ENCODE data around the gene SYNJ2.
"Not testable (repeated sequence)": the region's sequence is repeated elsewhere in the genome, so short reads cannot be mapped to it uniquely, and the experiment has no call there.

Gene SYNJ2

GRCh38 chr6:157954150-157955117 is 27.2 kb upstream of the SYNJ2 start:
- peak overlapping the region in 2 of 7 experiments; percentile 2 to 22 for H3K4me3 ChIP-seq
- H3K27ac ChIP-seq = peak overlapping the region in 1 of 21 experiments; percentile 34

- no peak overlapping the region for H3K4me3 ChIP-seq
- H3K27ac ChIP-seq = no peak overlapping the region
Measured at GRCh38 chr6:157955675-157956074, 26.0 kb upstream of the SYNJ2 start.

GRCh38 chr6:157956171-157956730 is 25.4 kb upstream of the SYNJ2 start:
- no peak overlapping the region for H3K27ac ChIP-seq
- H3K4me3 ChIP-seq = no peak overlapping the region

DNA sequence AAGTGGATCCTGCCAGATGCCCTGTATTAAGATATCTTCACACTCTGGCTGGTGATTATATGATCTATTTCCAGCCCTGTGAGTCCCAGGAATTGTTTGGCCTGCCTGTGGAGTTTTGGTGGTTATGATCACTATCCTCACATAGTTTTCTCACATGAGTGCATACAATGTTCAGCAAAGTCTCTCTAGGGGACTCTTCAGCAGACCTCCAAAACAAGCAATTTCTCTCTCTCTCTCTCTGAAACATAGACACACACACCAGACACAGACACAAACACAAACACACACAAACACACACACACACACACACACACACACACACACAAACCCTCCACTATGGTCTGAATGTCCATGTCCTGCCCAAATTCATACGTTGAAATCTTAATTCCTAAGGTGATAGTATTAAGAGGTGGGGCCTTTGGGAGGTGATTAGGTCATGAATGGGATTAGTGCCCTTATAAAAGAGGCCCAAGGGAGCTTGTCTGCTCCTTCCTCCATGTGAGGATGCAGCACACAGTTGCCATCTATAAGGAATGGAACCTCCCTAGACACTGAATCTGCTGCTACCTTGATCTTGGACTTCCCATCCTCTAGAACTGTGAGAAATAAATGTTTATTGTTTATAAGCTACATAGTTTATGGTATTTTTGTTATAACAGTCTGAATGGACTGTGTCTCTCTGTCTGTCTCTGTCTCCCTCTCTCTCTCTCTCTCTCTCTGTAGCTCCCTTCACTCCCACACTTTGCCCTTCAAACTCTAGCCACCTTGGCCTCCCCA is 22.0 kb upstream of the SYNJ2 start:
- no peak overlapping the region for H3K27ac ChIP-seq
- no peak overlapping the region for H3K4me3 ChIP-seq

- Histone ChIP-seq H3K27ac (peak overlapping the region in 1 of 21 experiments; percentile 8), H3K4me3 (no peak overlapping the region)
Measured at GRCh38 chr6:157961153-157961831, 20.4 kb upstream of the SYNJ2 start.

DNA sequence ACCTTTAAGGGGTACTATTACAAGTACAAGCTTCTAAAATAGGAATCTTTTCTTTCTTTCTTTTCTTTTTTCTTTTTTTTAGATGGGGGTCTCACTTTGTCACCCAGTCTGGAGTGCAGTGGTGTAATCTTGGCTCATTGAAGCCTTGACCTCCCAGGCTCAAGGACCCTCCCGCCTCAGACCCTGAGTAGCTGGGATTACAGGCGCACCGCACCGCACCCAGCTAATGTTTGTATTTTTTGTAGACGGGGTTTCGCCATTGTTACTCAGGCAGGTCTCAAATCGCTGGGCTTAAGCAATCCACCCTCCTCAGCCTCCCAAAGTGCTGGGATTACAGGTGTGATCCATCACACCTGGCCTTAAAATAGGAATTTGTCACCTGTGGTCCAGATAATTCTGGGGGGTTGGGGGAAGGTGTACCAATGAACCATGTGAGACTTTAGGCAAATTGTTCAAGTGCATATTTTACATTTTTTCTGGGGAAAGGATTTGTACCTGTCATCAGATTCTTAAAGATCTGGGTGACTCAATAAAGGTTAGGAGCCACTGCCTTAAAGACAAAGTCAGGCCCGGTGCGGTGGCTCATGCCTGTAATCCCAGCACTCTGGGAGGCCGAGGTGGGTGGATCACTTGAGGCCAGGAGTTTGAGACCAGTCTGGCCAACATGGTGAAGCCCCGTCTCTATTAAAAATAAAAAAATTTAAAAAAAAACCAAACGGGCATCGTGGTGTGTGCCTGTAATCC is 19.7 kb upstream of the SYNJ2 start:
- peak overlapping the region in 1 of 21 experiments; percentile 26 for H3K27ac ChIP-seq
- no peak overlapping the region for H3K4me3 ChIP-seq

DNA sequence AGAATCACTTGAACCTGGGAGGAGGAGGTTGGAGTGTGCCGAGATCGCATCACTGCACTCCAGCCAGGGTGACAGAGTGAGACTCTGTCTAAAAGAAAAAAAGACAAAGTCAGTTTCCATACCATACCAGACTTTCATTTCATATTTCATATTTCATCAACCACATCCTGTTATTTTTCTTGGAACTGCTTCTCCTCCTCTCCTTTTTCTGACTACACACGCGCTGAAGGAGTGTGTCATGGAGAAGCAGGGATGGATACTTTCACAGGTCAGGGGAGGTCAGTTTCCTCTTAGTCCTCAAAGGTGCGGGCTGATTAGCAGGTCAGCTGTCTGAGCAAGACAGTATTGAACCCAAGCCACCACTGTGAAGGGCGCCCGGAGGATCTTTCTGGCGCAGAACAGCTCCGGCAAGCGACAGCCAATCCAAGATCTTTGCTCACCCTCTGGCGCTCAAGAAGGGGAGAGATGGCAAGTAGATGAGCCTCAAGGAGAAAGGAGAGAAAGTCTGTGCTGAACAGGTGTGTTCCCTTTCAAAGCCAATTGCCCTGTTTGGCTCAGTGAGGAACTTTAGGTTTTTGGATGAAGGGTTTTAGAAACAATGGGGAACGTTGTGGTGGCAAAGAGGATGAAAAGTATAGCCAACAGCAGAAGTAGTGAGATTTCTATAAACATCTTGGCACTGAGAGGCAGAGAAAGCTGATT is 18.9 kb upstream of the SYNJ2 start:
- Histone ChIP-seq H3K4me3 (no peak overlapping the region), H3K27ac (peak overlapping the region in 3 of 21 experiments; percentile 4 to 51 (median 26))

- no peak overlapping the region for H3K4me3 ChIP-seq
- H3K27ac ChIP-seq = no peak overlapping the region
Measured at GRCh38 chr6:157964100-157964499, 17.6 kb upstream of the SYNJ2 start.

DNA sequence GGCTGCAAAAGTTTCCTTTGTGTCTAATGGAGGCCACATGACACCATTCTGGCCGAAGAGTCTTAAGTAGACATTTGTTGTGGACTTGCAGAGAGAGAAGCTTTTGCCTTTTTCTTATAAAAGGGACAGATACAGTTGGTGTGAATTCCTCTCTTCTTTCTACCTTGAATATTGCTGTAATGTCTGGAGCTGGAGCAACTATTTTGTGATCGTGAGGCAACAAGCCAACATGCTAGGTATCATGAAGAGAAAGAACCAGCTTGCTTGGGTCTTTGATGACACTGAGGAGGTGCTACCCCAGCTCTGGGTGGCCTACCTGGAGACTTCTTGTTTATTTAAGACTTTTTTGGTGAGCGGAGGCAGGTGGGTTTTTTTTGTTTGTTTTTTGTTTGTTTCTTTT is 16.3 kb upstream of the SYNJ2 start:
- H3K4me3 ChIP-seq = no peak overlapping the region
- no peak overlapping the region for H3K27ac ChIP-seq

DNA sequence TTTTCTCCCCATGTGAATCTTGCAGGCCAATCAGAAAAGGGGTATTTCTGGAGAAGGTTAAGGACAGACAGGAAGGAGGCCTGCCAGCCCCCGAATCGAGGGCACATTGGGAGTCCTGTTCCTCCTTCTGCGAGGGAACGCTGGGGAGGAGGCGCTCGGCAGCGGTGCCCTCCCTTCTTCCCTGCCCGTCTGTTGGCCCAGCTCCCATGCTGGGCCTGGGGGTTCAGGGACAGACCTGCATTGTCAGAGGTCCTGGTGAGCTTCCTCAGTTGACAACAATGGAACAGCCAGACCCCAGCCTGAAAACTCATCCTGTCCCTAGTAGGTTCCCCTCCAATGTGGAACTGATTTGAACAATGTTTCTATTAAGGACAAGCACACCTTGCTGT is 15.1 kb upstream of the SYNJ2 start:
- H3K27ac ChIP-seq = no peak overlapping the region

GRCh38 chr6:157967020-157967419 is 14.6 kb upstream of the SYNJ2 start:
- Histone ChIP-seq H3K27ac (no peak overlapping the region), H3K4me3 (no peak overlapping the region)

More for the DNA sequence above, 15.1 kb upstream of the SYNJ2 start:
- H3K4me3 ChIP-seq = no peak overlapping the region

- no peak overlapping the region for H3K27ac ChIP-seq
Measured at GRCh38 chr6:157967486-157967885, 14.2 kb upstream of the SYNJ2 start.

GRCh38 chr6:157972177-157972576 is 9.5 kb upstream of the SYNJ2 start:
- H3K4me3 ChIP-seq, H3K27ac ChIP-seq: not testable (repeated sequence)

More at GRCh38 chr6:157967486-157967885, 14.2 kb upstream of the SYNJ2 start:
- no peak overlapping the region for H3K4me3 ChIP-seq

GRCh38 chr6:157974341-157974894 is 7.2 kb upstream of the SYNJ2 start:
- no peak overlapping the region for H3K4me3 ChIP-seq
- H3K27ac ChIP-seq = no peak overlapping the region

- no peak overlapping the region for H3K4me3 ChIP-seq
- no peak overlapping the region for H3K27ac ChIP-seq
Measured at GRCh38 chr6:157974967-157975366, 6.7 kb upstream of the SYNJ2 start.

- no peak overlapping the region for H3K4me3 ChIP-seq
Measured at GRCh38 chr6:157975456-157975855, 6.2 kb upstream of the SYNJ2 start.

GRCh38 chr6:157976345-157977175 is 5.1 kb upstream of the SYNJ2 start:
- no peak overlapping the region for H3K27ac ChIP-seq
- H3K4me3 ChIP-seq = no peak overlapping the region

More at GRCh38 chr6:157975456-157975855, 6.2 kb upstream of the SYNJ2 start:
- no peak overlapping the region for H3K27ac ChIP-seq

All from skin epidermis (tissue), 12 donors.